SK-N-MC (cell line): ENCODE results near the gene TRIML2.

Source experiments
- EZH2 ChIP-seq: fragments of 200-600 bp; sonication (generic); IDR thresholded peaks from one replicate; pipeline ENCODE4 v1.6.1; 2017; ENCODE audit warnings: antibody characterized with exemption
- POLR2AphosphoS5 ChIP-seq: IDR thresholded peaks from 2 replicates; pipeline ENCODE4 v1.6.1; 2012; ENCODE audit warnings: mild to moderate bottlenecking, low read depth, low read length, borderline replicate concordance

DNA sequence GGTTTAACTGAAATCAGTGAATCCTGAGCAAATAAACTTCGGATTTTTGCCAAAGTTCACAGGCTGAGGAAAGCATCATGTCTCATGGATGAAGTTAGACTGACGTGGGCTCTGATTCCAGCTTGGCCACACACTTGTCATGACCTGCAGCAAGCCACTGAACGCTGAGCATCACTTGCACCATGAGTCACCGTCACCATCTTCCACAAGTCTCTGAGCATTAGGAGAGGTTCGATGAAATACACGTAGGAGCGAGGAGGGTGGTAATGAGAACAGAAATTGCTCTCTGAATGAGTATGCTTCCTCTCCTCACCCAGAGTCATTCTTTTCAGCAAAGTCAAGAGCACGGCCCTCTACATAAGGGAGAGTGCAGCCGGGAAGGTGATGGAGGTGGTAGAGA, 3.8 kb upstream of the TRIML2 start:
- no peak for TF ChIP-seq EZH2
- no peak for TF ChIP-seq POLR2AphosphoS5
